HG02623 (cell line): ENCODE data around the gene CATSPER4.

Experiments
- ATAC-seq: cut with Tn5 transposase; IDR thresholded peaks from one replicate; pipeline ENCODE4 v1.9.1; 2021; ENCODE audit warnings: moderate library complexity; ENCODE audit not compliant: unreplicated experiment

CATSPER4 gene

GRCh38 chr1:26164036-26164860, 26.2 kb upstream of the CATSPER4 start:
- ATAC-seq, result no peak

- no peak for ATAC-seq
Measured at GRCh38 chr1:26164861-26165842, 25.2 kb upstream of the CATSPER4 start.

DNA sequence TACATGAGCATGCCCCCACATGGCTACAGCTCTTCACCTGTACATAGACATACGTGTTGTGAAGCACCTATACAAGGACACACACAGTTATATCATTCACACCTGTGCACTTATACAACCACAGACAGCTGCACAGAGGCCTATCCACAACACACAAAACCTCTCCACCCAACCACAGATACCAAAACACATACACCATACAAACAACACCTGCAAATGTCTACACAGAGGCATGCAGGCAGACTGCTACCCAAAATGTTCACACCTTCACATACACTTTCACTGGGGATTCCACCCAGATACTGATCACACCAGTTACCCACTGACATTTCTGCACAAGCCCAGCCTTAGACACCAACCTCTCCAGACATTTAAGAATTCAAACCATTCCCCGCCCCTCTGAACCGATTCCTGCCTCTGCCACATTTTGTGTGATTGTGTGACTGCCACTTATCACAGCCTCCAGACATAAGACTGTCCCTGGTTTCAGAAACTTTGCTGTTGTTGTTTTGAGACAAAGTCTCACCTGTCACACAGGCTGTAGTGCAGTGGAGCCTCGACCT, 23.6 kb upstream of the CATSPER4 start:
- ATAC-seq, result no peak

GRCh38 chr1:26168410-26169197, 21.8 kb upstream of the CATSPER4 start, which contains the start of gene C1orf232:
Gene C1orf232, minus strand, starts transcription at chr1:26168963. Its CDS starts 464 bp downstream, at chr1:26168499.
- ATAC-seq, result no peak

- ATAC-seq, result no peak
Measured at GRCh38 chr1:26169198-26169554, 21.2 kb upstream of the CATSPER4 start.

- peak; percentile 93 for ATAC-seq
Measured at GRCh38 chr1:26169669-26170471, 20.5 kb upstream of the CATSPER4 start, which contains the start of gene ZNF593. Gene ZNF593, plus strand, starts transcription at chr1:26169908. Its CDS starts 76 bp downstream, at chr1:26169984.

- ATAC-seq, result no peak
Measured at GRCh38 chr1:26170472-26170821, 20.0 kb upstream of the CATSPER4 start.

- ATAC-seq, result no peak
Measured at GRCh38 chr1:26171084-26172072, 19.0 kb upstream of the CATSPER4 start, which contains the start of gene ZNF593OS. Gene ZNF593OS, minus strand, starts transcription at chr1:26171832. Its CDS starts 171 bp downstream, at chr1:26171661.

DNA sequence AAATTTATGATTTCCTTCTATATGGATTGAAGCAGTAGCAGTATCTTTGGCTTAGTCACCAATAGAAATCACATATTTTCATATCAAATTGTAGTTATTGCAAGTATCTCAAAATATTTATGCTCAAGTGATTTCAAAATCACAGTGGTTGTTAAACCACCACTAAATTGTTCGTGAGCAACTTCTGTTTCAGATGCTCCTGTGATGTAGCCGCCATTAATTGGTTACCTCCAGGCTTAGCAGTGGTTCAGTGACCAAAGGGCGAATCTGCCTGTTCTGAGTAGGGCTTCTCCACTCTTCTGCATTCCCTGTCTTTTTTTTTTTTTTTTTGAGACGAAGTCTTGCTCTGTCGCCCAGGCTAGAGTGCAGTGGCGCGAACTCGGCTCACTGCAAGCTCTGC, 15.1 kb upstream of the CATSPER4 start:
- no peak for ATAC-seq

GRCh38 chr1:26177182-26177684, 13.2 kb upstream of the CATSPER4 start, which contains the start of gene CNKSR1:
Gene CNKSR1, plus strand, starts transcription at chr1:26177491. Its CDS starts 57 bp downstream, at chr1:26177548.
- no peak for ATAC-seq

GRCh38 chr1:26180010-26180506, 10.3 kb upstream of the CATSPER4 start:
- ATAC-seq, result no peak

DNA sequence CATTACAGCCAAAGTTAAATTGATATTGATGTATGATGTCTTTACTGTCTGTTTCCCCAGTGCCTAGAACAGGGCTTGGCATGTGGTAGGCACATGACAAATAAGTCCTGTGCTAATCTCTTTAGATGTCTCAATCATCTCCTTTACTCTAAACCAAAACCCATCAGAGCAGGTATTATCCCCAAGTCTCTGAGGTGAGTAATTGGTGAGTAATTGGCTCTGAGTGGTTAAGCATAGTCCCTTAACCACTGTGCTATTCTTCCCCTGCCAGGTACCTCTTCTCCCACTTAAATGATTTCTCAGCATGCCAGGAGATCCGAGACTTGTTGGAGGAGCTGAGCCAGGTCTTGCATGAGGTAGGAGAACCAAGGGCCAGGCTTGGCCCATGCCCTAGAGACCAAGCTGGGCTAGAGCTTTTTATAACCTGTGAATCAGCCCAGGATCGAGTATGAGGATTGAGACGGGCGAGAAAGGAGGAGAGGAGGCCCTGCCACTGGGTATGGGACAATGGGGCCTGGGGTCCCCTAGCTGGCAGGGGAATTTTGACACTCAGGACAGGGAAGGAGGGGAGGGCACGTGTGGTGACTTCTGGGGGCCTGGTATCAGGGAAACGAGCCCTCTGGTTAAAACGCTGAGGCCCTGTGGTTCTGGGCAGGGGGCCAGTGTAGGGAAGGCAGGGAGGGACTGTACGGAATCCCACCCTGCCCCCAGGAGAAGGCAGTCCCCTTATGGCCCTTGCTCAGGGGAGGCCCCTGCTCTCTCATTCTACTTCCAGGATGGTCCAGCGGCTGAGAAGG, 8.6 kb upstream of the CATSPER4 start:
- ATAC-seq, result no peak

GRCh38 chr1:26182383-26182696, 8.1 kb upstream of the CATSPER4 start:
- no peak for ATAC-seq

GRCh38 chr1:26184086-26184485, 6.3 kb upstream of the CATSPER4 start:
- no peak for ATAC-seq

DNA sequence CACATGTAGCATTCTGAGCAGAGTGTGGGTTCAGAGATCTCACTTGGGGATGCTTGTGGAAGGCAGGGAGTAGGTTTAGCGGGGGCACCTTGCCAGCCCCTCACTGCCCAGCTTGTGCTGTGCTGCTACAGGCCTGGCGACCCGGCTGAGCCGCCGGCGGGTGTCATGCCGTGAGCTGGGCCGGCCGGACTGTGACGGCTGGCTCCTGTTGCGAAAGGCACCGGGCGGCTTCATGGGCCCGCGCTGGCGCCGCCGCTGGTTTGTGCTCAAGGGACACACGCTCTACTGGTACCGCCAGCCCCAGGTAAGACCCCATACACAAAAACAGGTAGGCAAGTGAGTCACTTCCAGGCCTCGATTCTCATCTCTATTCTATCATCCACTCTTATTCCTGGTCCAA, 5.5 kb upstream of the CATSPER4 start:
- no peak for ATAC-seq

DNA sequence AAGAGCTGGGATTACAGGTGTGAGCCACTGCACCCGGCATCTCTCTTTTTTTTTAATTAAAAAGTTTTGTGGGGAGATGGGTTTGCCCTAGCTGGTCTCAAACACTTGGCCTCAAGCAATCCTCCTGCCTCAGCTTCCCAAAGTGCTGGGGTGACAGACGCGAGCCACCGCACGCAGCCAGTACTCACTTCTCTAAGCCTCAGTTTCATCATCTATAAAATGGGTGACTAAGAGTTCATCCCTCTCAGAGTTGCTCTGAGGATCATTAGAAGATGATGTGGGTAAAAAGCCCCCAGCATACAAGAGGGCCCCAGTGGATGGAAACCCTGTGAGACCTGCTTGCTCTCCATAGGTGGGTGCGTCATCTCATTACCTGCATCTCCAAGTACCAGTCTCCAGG, 2.5 kb upstream of the CATSPER4 start:
- no peak for ATAC-seq

DNA sequence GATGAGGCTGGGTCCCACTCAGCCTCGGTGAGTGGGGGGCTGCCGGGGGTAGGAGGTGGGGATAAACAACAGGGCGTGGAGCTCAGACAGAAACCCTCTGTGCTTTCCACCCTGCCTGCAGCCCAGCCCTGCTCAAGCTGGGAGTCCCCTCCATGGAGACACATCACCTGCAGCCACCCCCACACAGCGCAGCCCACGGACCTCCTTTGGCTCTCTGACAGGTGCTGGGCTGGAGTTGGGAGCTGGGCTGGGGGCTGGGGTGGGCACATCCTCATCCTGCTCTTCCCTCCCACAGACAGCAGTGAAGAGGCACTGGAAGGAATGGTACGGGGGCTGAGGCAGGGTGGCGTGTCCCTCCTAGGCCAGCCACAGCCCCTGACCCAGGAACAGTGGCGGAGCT, 1.9 kb upstream of the CATSPER4 start:
- ATAC-seq, result no peak
